Measurements from ENCODE around the gene ETNK2. TPM values are rescaled to one million over a fixed set of nuclear protein-coding genes. Genes with fewer than 3 reads are reported as not detected.
A peak's percentile ranks its signal among the peaks of the same experiment; 100 is the strongest.

Gene ETNK2
- total and polyA plus RNA-seq, 2 of the 13 experiments (the other 11 are each of a cell fraction or from before 2014, with no cell fraction given): 15.5 to 42.8 TPM

DNA sequence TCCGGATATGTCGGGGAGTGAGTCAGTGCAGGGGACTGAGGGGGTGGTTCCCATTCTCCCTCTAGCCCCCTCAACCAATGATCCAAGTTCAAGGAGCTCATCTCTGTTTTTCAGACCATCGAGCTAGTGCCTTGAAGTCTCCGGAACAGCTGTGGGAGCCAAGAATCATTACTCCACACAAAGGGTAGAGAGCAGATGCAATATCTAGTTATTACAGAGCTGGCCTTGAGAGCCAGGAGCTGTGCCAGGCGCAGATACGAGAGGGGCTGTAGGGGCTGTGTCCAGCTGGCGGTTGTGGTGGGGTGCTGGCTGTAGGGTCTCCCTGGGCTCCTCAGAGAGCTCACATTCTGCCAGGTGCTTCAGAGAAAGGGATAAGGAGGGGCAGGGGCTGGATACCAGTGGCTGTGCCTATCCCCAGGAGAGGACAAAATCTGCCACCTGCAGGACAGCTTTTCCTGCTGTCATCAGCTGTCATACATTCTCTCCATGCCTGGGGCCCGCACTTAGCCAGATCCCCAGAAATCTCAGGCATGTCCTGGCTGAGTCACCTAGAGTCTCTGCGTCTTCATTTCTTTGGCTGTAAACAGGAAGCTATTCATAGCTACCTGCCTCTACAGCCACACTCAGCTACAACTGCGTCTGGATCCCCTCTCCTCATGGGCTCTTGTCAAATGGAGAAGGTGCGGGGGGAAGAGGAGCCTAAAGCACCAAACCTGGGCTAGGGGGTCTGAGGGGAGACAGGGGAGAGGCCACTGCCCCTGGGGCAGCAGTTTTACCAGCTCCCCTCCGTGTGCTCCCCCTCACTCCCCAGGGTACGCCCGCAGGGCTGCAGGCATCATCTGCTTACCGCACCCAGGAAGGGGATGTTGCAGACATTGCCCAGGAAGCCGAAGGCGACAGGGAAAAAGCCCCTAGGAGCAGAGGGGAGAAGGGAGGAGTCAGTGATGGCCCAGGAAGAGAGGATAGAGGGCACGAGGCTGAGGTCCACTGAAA is 46.8 kb upstream of the ETNK2 start (continued):
- TF ChIP-seq, protein P1, sequence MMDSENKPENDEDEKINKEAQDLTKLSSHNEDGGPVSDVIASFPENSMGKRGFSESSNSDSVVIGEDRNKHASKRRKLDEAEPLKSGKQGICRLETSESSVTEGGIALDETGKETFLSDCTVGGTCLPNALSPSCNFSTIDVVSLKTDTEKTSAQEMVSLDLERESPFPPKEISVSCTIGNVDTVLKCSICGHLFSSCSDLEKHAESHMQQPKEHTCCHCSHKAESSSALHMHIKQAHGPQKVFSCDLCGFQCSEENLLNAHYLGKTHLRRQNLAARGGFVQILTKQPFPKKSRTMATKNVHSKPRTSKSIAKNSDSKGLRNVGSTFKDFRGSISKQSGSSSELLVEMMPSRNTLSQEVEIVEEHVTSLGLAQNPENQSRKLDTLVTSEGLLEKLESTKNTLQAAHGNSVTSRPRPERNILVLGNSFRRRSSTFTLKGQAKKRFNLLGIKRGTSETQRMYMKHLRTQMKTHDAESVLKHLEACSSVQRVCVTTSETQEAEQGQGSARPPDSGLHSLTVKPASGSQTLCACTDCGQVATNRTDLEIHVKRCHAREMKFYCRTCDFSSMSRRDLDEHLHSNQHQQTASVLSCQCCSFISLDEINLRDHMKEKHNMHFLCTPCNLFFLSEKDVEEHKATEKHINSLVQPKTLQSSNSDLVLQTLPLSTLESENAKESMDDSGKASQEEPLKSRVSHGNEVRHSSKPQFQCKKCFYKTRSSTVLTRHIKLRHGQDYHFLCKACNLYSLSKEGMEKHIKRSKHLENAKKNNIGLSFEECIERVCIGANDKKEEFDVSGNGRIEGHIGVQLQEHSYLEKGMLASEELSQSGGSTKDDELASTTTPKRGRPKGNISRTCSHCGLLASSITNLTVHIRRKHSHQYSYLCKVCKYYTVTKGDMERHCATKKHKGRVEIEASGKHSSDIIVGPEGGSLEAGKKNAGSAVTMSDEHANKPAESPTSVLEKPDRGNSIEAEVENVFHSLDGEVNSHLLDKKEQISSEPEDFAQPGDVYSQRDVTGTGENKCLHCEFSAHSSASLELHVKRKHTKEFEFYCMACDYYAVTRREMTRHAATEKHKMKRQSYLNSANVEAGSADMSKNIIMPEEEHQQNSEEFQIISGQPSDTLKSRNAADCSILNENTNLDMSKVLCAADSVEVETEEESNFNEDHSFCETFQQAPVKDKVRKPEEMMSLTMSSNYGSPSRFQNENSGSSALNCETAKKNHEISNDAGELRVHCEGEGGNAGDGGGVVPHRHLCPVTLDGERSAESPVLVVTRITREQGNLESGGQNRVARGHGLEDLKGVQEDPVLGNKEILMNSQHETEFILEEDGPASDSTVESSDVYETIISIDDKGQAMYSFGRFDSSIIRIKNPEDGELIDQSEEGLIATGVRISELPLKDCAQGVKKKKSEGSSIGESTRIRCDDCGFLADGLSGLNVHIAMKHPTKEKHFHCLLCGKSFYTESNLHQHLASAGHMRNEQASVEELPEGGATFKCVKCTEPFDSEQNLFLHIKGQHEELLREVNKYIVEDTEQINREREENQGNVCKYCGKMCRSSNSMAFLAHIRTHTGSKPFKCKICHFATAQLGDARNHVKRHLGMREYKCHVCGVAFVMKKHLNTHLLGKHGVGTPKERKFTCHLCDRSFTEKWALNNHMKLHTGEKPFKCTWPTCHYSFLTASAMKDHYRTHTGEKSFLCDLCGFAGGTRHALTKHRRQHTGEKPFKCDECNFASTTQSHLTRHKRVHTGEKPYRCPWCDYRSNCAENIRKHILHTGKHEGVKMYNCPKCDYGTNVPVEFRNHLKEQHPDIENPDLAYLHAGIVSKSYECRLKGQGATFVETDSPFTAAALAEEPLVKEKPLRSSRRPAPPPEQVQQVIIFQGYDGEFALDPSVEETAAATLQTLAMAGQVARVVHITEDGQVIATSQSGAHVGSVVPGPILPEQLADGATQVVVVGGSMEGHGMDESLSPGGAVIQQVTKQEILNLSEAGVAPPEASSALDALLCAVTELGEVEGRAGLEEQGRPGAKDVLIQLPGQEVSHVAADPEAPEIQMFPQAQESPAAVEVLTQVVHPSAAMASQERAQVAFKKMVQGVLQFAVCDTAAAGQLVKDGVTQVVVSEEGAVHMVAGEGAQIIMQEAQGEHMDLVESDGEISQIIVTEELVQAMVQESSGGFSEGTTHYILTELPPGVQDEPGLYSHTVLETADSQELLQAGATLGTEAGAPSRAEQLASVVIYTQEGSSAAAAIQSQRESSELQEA (CRISPR knock-in tag; IDR thresholded peaks at IDR 0.05; ENCODE audit: not compliant biosample characterization): no peak
- TF ChIP-seq, protein P2, sequence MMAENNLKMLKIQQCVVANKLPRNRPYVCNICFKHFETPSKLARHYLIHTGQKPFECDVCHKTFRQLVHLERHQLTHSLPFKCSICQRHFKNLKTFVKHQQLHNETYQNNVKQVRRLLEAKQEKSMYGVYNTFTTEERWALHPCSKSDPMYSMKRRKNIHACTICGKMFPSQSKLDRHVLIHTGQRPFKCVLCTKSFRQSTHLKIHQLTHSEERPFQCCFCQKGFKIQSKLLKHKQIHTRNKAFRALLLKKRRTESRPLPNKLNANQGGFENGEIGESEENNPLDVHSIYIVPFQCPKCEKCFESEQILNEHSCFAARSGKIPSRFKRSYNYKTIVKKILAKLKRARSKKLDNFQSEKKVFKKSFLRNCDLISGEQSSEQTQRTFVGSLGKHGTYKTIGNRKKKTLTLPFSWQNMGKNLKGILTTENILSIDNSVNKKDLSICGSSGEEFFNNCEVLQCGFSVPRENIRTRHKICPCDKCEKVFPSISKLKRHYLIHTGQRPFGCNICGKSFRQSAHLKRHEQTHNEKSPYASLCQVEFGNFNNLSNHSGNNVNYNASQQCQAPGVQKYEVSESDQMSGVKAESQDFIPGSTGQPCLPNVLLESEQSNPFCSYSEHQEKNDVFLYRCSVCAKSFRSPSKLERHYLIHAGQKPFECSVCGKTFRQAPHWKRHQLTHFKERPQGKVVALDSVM (CRISPR knock-in tag; IDR thresholded peaks at IDR 0.05): no peak
- TF ChIP-seq ERF (CRISPR knock-in tag; IDR thresholded peaks at IDR 0.05) (no peak), PHF5A (CRISPR knock-in tag; IDR thresholded peaks at IDR 0.05; ENCODE audit: low read depth, unreplicated experiment) (no peak), STAG1 (CRISPR knock-in tag; IDR thresholded peaks at IDR 0.05) (peak; percentile 29), NR2C2 (CRISPR knock-in tag; IDR thresholded peaks at IDR 0.05; ENCODE audit: borderline replicate concordance) (no peak), MIER2 (CRISPR knock-in tag; IDR thresholded peaks at IDR 0.05) (no peak), RBFOX2 (IDR thresholded peaks at IDR 0.05; ENCODE audit: low read depth, low read length) (no peak), HOXA5 (CRISPR knock-in tag; IDR thresholded peaks at IDR 0.05) (no peak), JARID2 (CRISPR knock-in tag; IDR thresholded peaks at IDR 0.05; ENCODE audit: insufficient replicate concordance) (no peak), ZZZ3 (CRISPR knock-in tag; IDR thresholded peaks at IDR 0.05; ENCODE audit: borderline replicate concordance) (no peak), KDM1A (CRISPR knock-in tag; IDR thresholded peaks at IDR 0.05) (no peak)
- TF ChIP-seq, protein P3, sequence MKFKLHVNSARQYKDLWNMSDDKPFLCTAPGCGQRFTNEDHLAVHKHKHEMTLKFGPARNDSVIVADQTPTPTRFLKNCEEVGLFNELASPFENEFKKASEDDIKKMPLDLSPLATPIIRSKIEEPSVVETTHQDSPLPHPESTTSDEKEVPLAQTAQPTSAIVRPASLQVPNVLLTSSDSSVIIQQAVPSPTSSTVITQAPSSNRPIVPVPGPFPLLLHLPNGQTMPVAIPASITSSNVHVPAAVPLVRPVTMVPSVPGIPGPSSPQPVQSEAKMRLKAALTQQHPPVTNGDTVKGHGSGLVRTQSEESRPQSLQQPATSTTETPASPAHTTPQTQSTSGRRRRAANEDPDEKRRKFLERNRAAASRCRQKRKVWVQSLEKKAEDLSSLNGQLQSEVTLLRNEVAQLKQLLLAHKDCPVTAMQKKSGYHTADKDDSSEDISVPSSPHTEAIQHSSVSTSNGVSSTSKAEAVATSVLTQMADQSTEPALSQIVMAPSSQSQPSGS (CRISPR knock-in tag; IDR thresholded peaks at IDR 0.05): no peak
- TF ChIP-seq, protein P4, sequence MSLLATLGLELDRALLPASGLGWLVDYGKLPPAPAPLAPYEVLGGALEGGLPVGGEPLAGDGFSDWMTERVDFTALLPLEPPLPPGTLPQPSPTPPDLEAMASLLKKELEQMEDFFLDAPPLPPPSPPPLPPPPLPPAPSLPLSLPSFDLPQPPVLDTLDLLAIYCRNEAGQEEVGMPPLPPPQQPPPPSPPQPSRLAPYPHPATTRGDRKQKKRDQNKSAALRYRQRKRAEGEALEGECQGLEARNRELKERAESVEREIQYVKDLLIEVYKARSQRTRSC (CRISPR knock-in tag; IDR thresholded peaks at IDR 0.05; ENCODE audit: low read depth): no peak
